GM12878 (cell line): ENCODE results near the gene EYS. TPM values are rescaled to one million over a fixed set of nuclear protein-coding genes. Genes with fewer than 3 reads are reported as not detected.

Experiments
- ATAC-seq: fragments of 200-7000 bp; cut with Tn5 transposase; 3 replicates; pipeline ENCODE4 v1.9.1; 2020; ENCODE audit warnings: mild to moderate bottlenecking, moderate library complexity
- BruUV-seq: library from RNA; stranded (reverse); fragments of 400-500 nt; replicated peaks from 2 replicates; lab custom pipeline; 2021; lab: Mats Ljungman, UMichigan
- CTCF ChIA-PET: fragments of 300-600 bp; sonication (Branson Sonifier 250); formaldehyde crosslinking; extraction: SDS; loops from one replicate; lab custom pipeline; 2021; ENCODE audit warnings: inconsistent platforms; lab: Yijun Ruan, JAX
- POLR2A ChIA-PET: fragments of 350-600 bp; formaldehyde crosslinking; extraction: SDS; loops from one replicate; lab custom pipeline; 2021; ENCODE audit warnings: inconsistent platforms; lab: Charles Lee
- RAD21 ChIA-PET: fragments of 300-600 bp; sonication (Branson Sonifier 250); formaldehyde crosslinking; loops from one replicate; lab custom pipeline; 2023; ENCODE audit warnings: antibody characterized with exemption; ENCODE audit not compliant: unreplicated experiment; lab: Charles Lee
- SMC1A ChIA-PET: fragments of 300-600 bp; sonication (Branson Sonifier 250); formaldehyde crosslinking; loops from one replicate; lab custom pipeline; 2023; ENCODE audit not compliant: unreplicated experiment, uncharacterized antibody; lab: Charles Lee
- DNase-seq: peaks from one replicate; pipeline ENCODE4 v3.0.0-alpha.2; 2011; ENCODE audit warnings: low read depth, low spot score
- FAIRE-seq: peaks from 3 replicates; lab custom pipeline; 2011; peaks lifted over from hg19 to GRCh38; lab: Jason Lieb, UNC
- H2AFZ ChIP-seq: 2 replicates; pipeline ENCODE4 v1.6.0; 2011; ENCODE audit warnings: low read depth, low read length, control low read depth; ENCODE audit not compliant: control insufficient read depth
- H3K27ac ChIP-seq: 2 replicates; pipeline ENCODE4 v1.5.1; 2011; ENCODE audit warnings: control low read depth; ENCODE audit not compliant: control insufficient read depth, insufficient read depth
- H3K27me3 ChIP-seq, 2 experiments: replicated peaks in 1 of 2; 2 replicates each; pipeline versions ENCODE4 v1.6.0 to v1.6.1; 2011; ENCODE audit warnings: low read length in 1 of 2; ENCODE audit not compliant: control insufficient read depth in 2 of 2, insufficient read depth in 2 of 2
- H3K36me3 ChIP-seq, 2 experiments: 2 replicates each; pipeline ENCODE4 v1.5.1; 2011; ENCODE audit warnings: low read length in 1 of 2; ENCODE audit not compliant: control insufficient read depth in 2 of 2, insufficient read depth in 2 of 2
- H3K4me1 ChIP-seq: 2 replicates; pipeline ENCODE4 v1.6.1; 2011; ENCODE audit warnings: mild to moderate bottlenecking, low read length, moderate library complexity, mixed read lengths; ENCODE audit not compliant: control insufficient read depth, insufficient read depth
- H3K4me2 ChIP-seq: 2 replicates; pipeline ENCODE4 v1.6.0; 2011; ENCODE audit warnings: control low read depth; ENCODE audit not compliant: control insufficient read depth, insufficient read depth
- H3K4me3 ChIP-seq: fragments of 200-600 bp; sonication (generic); 2 replicates; pipeline ENCODE4 v1.5.1; 2016
- H3K79me2 ChIP-seq: 2 replicates; pipeline ENCODE4 v1.6.0; 2011; ENCODE audit warnings: low read length; ENCODE audit not compliant: control insufficient read depth, insufficient read depth
- H3K9ac ChIP-seq: 2 replicates; pipeline ENCODE4 v1.8.0; 2011; ENCODE audit warnings: low read length, control low read depth, mixed read lengths; ENCODE audit not compliant: control insufficient read depth, insufficient read depth
- H3K9me3 ChIP-seq: replicated peaks from 3 replicates; pipeline ENCODE4 v1.5.1; 2011; ENCODE audit warnings: mild to moderate bottlenecking, low read length; ENCODE audit not compliant: control insufficient read depth, insufficient read depth
- H4K20me1 ChIP-seq: 2 replicates; pipeline ENCODE4 v1.6.0; 2011; ENCODE audit not compliant: control insufficient read depth, insufficient read depth
- DPF2 ChIP-seq: fragments of 450-650 bp; IDR thresholded peaks from 2 replicates; pipeline ENCODE4 v1.6.1; 2017; ENCODE audit warnings: mild to moderate bottlenecking
- E2F8 ChIP-seq: fragments of 450-650 bp; IDR thresholded peaks from 2 replicates; pipeline ENCODE4 v1.6.1; 2018; ENCODE audit warnings: mild to moderate bottlenecking, low read depth, moderate library complexity; ENCODE audit not compliant: partially characterized antibody
- IKZF2 ChIP-seq, 2 experiments: fragments of 450-650 bp; IDR thresholded peaks; 2 replicates each; pipeline ENCODE4 v1.6.1; 2017; ENCODE audit warnings: mild to moderate bottlenecking in 2 of 2, moderate library complexity in 2 of 2
- IRF3 ChIP-seq: fragments of 450-650 bp; IDR thresholded peaks from 2 replicates; pipeline ENCODE4 v1.6.1; 2014; ENCODE audit warnings: mild to moderate bottlenecking
- IRF4 ChIP-seq: IDR thresholded peaks from 2 replicates; pipeline ENCODE4 v1.6.1; 2011; ENCODE audit warnings: low read depth, low read length
- MEF2B ChIP-seq: fragments of 450-650 bp; IDR thresholded peaks from 2 replicates; pipeline ENCODE4 v1.6.1; 2018; ENCODE audit warnings: mild to moderate bottlenecking, moderate library complexity; ENCODE audit not compliant: partially characterized antibody, poor library complexity, severe bottlenecking
- NR2F1 ChIP-seq: fragments of 450-650 bp; conservative IDR thresholded peaks from 2 replicates; pipeline ENCODE4 v1.6.1; 2017; ENCODE audit warnings: mild to moderate bottlenecking
- PAX8 ChIP-seq: fragments of 450-650 bp; IDR thresholded peaks from 2 replicates; pipeline ENCODE4 v1.6.1; 2017; ENCODE audit warnings: mild to moderate bottlenecking, moderate library complexity
- PML ChIP-seq: IDR thresholded peaks from 2 replicates; pipeline ENCODE4 v1.6.1; 2012; ENCODE audit warnings: low read length, inconsistent platforms
- RCOR1 ChIP-seq: conservative IDR thresholded peaks from 2 replicates; pipeline ENCODE4 v1.6.1; 2012; ENCODE audit warnings: low read depth, low read length, improper control_type of control experiment
- SMC3 ChIP-seq: IDR thresholded peaks from 2 replicates; pipeline ENCODE4 v1.6.1; 2011; ENCODE audit warnings: low read length, improper control_type of control experiment, borderline replicate concordance
- STAT3 ChIP-seq: IDR thresholded peaks from 2 replicates; pipeline ENCODE4 v1.6.1; 2011; ENCODE audit warnings: low read depth, low read length, improper control_type of control experiment
- SUPT20H ChIP-seq: IDR thresholded peaks from 2 replicates; pipeline ENCODE4 v1.6.1; 2011; ENCODE audit warnings: low read depth, mild to moderate bottlenecking, low read length, moderate library complexity, borderline replicate concordance; ENCODE audit not compliant: control insufficient read depth
- WGBS: methylation state at CpG from one replicate; pipeline ENCODE4 v1.1.6; 2016; ENCODE audit warnings: low lambda C conversion rate; ENCODE audit not compliant: insufficient replicate concordance, insufficient coverage; ENCODE audit errors: missing lambda C conversion rate; 5-methylcytosine and 5-hydroxymethylcytosine counted together
- in situ Hi-C: fragments of 300-500 bp; cut with MboI; formaldehyde crosslinking; loops from 9 replicates; pipeline ENCODE4 v1.14.3; 2018; ENCODE audit warnings: mixed read lengths
- intact Hi-C: fragments of 100-400 bp; cut with micrococcal nuclease; formaldehyde crosslinking; loops from one replicate; pipeline ENCODE4 v1.14.2; 2022; ENCODE audit not compliant: unreplicated experiment
- polyA plus RNA-seq, 11 experiments: library from polyadenylated mRNA; depleted of rRNA in 4 of 11; unstranded in 6 of 11; stranded (reverse) in 5 of 11; fragments of >200 nt; fragmentation: Nextera tagmentation in 4 of 11; fragmentation: Illumina TruSeq in 1 of 11; extraction: Ambion mirVana in 4 of 11; extraction: Trizol in 1 of 11; gene quantifications; 1 replicate in 1 of 11; 2 replicates in 10 of 11; pipeline versions ENCODE4 v1.2.1 to v1.2.3, GENCODE V29; 2011 to 2016; ENCODE audit warnings: inconsistent platforms in 2 of 11, missing spikeins in 2 of 11, low read depth in 1 of 11
- total RNA-seq, 4 experiments: library from RNA; depleted of rRNA in 3 of 4; stranded (reverse); fragments of >200 nt in 3 of 4; fragmentation: Illumina TruSeq in 1 of 4; extraction: Trizol in 1 of 4; gene quantifications; 2 replicates each; pipeline versions ENCODE4 v1.2.1 to v1.2.3, GENCODE V29; 2013 to 2021
- TF ChIP-seq, protein P1 (sequence below): IDR thresholded peaks from 2 replicates; pipeline ENCODE4 v1.6.1; 2012; ENCODE audit warnings: low read length, inconsistent platforms
- TF ChIP-seq, protein P2 (sequence below): fragments of 450-650 bp; IDR thresholded peaks from 2 replicates; pipeline ENCODE4 v1.6.1; 2017; ENCODE audit warnings: borderline replicate concordance

The EYS gene
- total and polyA plus RNA-seq, 10 of the 15 experiments (the other 5 are each of a cell fraction or from before 2014, with no cell fraction given), result under 0.01 to 0.14 (median 0.02) TPM; not detected in 1

- TF ChIP-seq E2F8 (no peak), SUPT20H (no peak), MEF2B (no peak), IRF4 (no peak), NR2F1 (no peak)
- TF ChIP-seq, protein P1, sequence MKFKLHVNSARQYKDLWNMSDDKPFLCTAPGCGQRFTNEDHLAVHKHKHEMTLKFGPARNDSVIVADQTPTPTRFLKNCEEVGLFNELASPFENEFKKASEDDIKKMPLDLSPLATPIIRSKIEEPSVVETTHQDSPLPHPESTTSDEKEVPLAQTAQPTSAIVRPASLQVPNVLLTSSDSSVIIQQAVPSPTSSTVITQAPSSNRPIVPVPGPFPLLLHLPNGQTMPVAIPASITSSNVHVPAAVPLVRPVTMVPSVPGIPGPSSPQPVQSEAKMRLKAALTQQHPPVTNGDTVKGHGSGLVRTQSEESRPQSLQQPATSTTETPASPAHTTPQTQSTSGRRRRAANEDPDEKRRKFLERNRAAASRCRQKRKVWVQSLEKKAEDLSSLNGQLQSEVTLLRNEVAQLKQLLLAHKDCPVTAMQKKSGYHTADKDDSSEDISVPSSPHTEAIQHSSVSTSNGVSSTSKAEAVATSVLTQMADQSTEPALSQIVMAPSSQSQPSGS, result no peak
These were observed 1224.4 kb downstream of the EYS start (continued) for GRCh38 chr6:64482631-64483030.

- RAD21 ChIA-PET, result no interaction called here
- H3K27me3 ChIP-seq, result no peaks in the 10 kb centered on the region
- no peak overlapping the region for H3K9ac ChIP-seq
- CTCF ChIA-PET, result no interaction called here
- SMC1A ChIA-PET, result no interaction called here
- in situ Hi-C loops, result no loop called here
- intact Hi-C loops, result no loop called here
- ATAC-seq (no peak), DNase-seq (no peak), FAIRE-seq (no peak)
- no peaks in the 10 kb centered on the region for H3K36me3 ChIP-seq
- POLR2A ChIA-PET, result no interaction called here
- no peak overlapping the region for H3K4me2 ChIP-seq
- no TSS peak for BruUV-seq
- H3K4me3 ChIP-seq, result no peak overlapping the region
- no peaks in the 10 kb centered on the region for H3K79me2 ChIP-seq
- H4K20me1 ChIP-seq, result no peaks in the 10 kb centered on the region
- H3K27ac ChIP-seq, result no peak overlapping the region
- H3K4me1 ChIP-seq, result no peaks in the 10 kb centered on the region
- no peak overlapping the region for H2AFZ ChIP-seq
- H3K9me3 ChIP-seq, result no peaks in the 10 kb centered on the region
- 35% methylated on average over 1 of the region's 1 CpG for WGBS
- no peak for TF ChIP-seq IRF3
- TF ChIP-seq PAX8, result no peak
- no peak for TF ChIP-seq SMC3
- TF ChIP-seq IKZF2 (IDR thresholded peaks at IDR 0.05), result no peak
- no peak for TF ChIP-seq STAT3
- TF ChIP-seq, protein P2, sequence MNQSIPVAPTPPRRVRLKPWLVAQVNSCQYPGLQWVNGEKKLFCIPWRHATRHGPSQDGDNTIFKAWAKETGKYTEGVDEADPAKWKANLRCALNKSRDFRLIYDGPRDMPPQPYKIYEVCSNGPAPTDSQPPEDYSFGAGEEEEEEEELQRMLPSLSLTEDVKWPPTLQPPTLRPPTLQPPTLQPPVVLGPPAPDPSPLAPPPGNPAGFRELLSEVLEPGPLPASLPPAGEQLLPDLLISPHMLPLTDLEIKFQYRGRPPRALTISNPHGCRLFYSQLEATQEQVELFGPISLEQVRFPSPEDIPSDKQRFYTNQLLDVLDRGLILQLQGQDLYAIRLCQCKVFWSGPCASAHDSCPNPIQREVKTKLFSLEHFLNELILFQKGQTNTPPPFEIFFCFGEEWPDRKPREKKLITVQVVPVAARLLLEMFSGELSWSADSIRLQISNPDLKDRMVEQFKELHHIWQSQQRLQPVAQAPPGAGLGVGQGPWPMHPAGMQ, result no peak
- no peak for TF ChIP-seq PML
- TF ChIP-seq RCOR1, result no peak
- no peak for TF ChIP-seq DPF2
These were observed 1227.9 kb downstream of the EYS start for GRCh38 chr6:64479134-64479533.
